A673 (cell line): ENCODE data around the gene EYS.

Source experiments
- EZH2 ChIP-seq: fragments of 200-600 bp; sonication (generic); IDR thresholded peaks from 2 replicates; pipeline ENCODE4 v1.6.1; 2017; ENCODE audit warnings: borderline replicate concordance, low read depth, mild to moderate bottlenecking, mixed read lengths, antibody characterized with exemption, low read length; ENCODE audit not compliant: poor library complexity, severe bottlenecking
- TF ChIP-seq, protein P1 (sequence below): fragments of 300-800, 200-600 bp; sonication (generic); conservative IDR thresholded peaks from 2 replicates; pipeline ENCODE4 v1.5.1; 2017; ENCODE audit warnings: low read depth, mild to moderate bottlenecking, antibody characterized with exemption, low read length, moderate library complexity, mixed read lengths

DNA sequence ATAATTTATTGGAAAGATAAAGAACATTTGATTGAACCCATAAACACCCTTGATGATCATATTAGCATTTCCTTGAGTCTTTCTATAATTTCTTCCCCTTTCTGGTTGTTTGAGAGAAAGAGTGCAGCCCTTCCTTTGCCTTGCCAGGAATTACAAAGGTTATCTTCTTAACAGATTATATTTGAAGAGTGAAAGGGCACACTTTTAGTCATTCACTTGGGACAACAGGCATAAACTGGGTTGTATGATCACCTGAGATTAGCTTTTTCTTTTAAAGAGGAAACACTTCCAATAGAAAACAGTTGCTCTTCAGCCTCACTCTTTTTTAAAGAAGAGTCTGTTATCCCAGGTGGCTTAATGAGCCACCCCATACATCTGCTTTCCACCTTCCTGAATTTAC is 1776.2 kb downstream of the EYS start:
- TF ChIP-seq, protein P1, sequence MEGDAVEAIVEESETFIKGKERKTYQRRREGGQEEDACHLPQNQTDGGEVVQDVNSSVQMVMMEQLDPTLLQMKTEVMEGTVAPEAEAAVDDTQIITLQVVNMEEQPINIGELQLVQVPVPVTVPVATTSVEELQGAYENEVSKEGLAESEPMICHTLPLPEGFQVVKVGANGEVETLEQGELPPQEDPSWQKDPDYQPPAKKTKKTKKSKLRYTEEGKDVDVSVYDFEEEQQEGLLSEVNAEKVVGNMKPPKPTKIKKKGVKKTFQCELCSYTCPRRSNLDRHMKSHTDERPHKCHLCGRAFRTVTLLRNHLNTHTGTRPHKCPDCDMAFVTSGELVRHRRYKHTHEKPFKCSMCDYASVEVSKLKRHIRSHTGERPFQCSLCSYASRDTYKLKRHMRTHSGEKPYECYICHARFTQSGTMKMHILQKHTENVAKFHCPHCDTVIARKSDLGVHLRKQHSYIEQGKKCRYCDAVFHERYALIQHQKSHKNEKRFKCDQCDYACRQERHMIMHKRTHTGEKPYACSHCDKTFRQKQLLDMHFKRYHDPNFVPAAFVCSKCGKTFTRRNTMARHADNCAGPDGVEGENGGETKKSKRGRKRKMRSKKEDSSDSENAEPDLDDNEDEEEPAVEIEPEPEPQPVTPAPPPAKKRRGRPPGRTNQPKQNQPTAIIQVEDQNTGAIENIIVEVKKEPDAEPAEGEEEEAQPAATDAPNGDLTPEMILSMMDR, result no peak
- no peak for TF ChIP-seq EZH2
